ENCODE results near the gene TTC28.

GRCh38 chr22:28043266-28043665 lies 636.4 kb downstream of the TTC28 start:
- TF ChIP-seq CTCF (IDR thresholded peaks at IDR 0.05; ENCODE audit: extremely low read depth in 1 of 2, insufficient read depth in 1 of 2, low read depth in 1 of 2, low read length in 2 of 2) (no peak), POLR2AphosphoS5 (IDR thresholded peaks at IDR 0.05; ENCODE audit: insufficient read depth, low read depth, low read length) (no peak)

Measured in endothelial cell of umbilical vein (primary cell).